H1 (cell line): ENCODE results near the gene VWA7. TPM values are rescaled to one million over a fixed set of nuclear protein-coding genes. Genes with fewer than 3 reads are reported as not detected.

Experiments used
- CTCF ChIP-seq, 3 experiments: IDR thresholded peaks; 1 replicate in 2 of 3; 2 replicates in 1 of 3; pipeline versions ENCODE4 v1.5.1 to v1.6.1; 2011; ENCODE audit warnings: low read length in 3 of 3, mild to moderate bottlenecking in 3 of 3, inconsistent platforms in 2 of 3, low read depth in 1 of 3, moderate library complexity in 1 of 3; ENCODE audit not compliant: insufficient read depth in 1 of 3; ENCODE audit errors: control extremely low read depth in 1 of 3
- SUZ12 ChIP-seq: fragments of 200-600 bp; sonication (generic); IDR thresholded peaks from 2 replicates; pipeline ENCODE4 v1.6.1; 2012; ENCODE audit warnings: mild to moderate bottlenecking, inconsistent platforms, low read length, moderate library complexity, mixed read lengths
- polyA plus RNA-seq, 7 experiments: library from polyadenylated mRNA; depleted of rRNA in 3 of 7; stranded (reverse) in 5 of 7; unstranded in 2 of 7; fragments of >200 nt in 5 of 7; fragments of 200-250 nt in 2 of 7; gene quantifications; 1 replicate in 5 of 7; 2 replicates in 1 of 7; 4 replicates in 1 of 7; pipeline versions ENCODE4 v1.2.1 to v1.2.3, GENCODE V29; 2011 to 2013; ENCODE audit warnings: missing spikeins in 2 of 7, mixed read lengths in 2 of 7
- total RNA-seq: library from RNA; stranded (reverse); fragmentation: NEBNext Ultra II Directional; extraction: Animal tissue kit (Norgen Biotek cat#: 25700); gene quantifications from 2 replicates; pipeline ENCODE4 v1.2.1, GENCODE V29; 2021

VWA7 gene
- total and polyA plus RNA-seq, 2 of the 8 experiments (the other 6 are each of a cell fraction or from before 2014, with no cell fraction given), result 0.82 to 2.1 TPM

GRCh38 chr6:31737991-31738979 is 38.8 kb downstream of the VWA7 start (continued):
- peak in 2 of 3 experiments; percentile 43 to 57; a peak in 3 of 4 replicates for TF ChIP-seq CTCF (IDR thresholded peaks at IDR 0.05; ENCODE audit: control extremely low read depth in 1 of 3, insufficient read depth in 1 of 3, low read depth in 1 of 3, low read length in 3 of 3)
- no peak for TF ChIP-seq SUZ12
